GOT3 (cell line): Measurements from ENCODE around the gene TAF9B.
"Not testable (repeated sequence)": the region's sequence is repeated elsewhere in the genome, so short reads cannot be mapped to it uniquely, and the experiment has no call there.

Experiments
- DNase-seq: peaks from one replicate; lab custom pipeline; 2025; ENCODE audit warnings: mixed read lengths; lab: John Stamatoyannopoulos, UW

Gene TAF9B

GRCh38 chrX:78139160-78140123, at the start of gene TAF9B:
Gene TAF9B (minus strand): TSS chrX:78139650. CDS start chrX:78139611, 39 bp downstream.
- DNase-seq = peak; percentile 39

GRCh38 chrX:78182881-78183280, 43.4 kb upstream of the TAF9B start:
- DNase-seq = no peak

DNA sequence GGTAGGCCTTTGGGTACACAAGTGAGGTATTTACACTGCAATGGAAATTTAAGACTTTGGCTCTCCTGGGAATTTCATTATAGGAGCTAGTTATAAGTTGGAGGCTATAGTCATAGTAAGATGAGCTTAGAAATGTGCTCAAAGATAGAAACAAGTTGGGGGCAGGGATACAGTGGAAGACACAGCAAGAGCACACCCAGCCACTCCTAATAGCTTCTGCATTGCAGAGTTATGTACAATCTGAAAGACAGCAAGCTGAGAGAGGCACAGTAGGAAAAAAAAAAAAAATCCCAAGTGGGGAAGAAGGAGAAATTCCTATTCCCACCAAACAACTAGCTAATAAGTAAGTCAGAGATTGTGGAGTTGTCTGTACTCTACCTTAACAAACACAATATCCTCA, 41.9 kb upstream of the TAF9B start:
- DNase-seq = no peak

- no peak for DNase-seq
These were observed 28.6 kb upstream of the TAF9B start for GRCh38 chrX:78168065-78168464.

DNA sequence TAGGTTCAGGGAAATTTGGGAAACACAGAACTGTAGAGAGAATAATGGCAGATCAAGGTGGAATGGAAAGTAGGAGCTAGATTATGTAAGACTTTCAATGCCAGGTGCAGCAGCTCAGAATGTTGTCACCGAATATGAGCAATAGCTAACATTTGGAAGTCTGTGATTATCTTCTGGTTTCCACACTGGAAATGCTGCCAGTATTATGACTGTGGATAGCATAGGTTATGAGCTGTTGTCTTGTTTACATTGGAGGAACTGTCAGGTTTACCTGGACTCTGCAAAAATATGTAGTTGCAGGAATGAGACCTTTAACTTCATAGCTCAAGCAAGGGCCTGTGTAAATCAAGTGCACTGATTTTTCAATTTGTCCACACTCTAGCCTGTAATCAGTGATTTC, 26.0 kb upstream of the TAF9B start:
- DNase-seq = no peak

DNA sequence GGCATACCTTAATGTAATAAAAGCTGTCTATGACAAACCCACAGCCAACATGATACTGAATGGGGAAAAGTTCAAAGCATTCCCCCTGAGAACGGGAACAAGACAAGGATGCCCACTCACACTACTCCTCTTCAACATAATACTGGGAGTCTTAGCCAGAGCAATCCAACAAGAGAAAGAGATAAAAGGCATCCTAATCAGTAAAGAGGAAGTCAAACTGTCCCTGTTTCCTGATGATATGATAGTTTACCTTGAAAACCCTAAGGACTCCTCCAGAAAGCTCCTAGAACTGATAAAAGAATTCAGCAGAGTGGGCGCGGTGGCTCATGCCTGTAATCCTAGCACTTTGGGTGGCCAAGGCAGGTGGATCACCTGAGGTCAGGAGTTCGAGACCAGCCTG, 23.7 kb upstream of the TAF9B start:
- DNase-seq = not testable (repeated sequence)

DNA sequence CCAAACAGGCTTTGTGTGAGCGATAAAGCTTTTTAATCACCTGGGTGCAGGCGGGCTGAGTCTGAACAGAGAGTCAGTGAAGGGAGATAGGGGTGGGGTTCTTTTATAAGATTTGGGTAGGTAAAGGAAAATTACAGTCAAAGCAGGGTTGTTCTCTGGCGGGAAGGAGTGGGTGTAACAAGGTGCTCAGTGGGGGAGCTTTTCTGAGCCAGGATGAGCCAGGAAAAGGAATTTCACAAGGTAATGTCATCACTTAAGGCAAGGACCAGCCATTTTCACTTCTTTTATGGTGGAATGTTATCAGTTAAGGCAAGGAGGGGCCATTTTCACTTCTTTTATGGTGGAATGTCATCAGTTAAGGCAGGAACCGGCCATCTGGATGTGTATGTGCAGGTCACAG, 21.3 kb upstream of the TAF9B start:
- DNase-seq = not testable (repeated sequence)

DNA sequence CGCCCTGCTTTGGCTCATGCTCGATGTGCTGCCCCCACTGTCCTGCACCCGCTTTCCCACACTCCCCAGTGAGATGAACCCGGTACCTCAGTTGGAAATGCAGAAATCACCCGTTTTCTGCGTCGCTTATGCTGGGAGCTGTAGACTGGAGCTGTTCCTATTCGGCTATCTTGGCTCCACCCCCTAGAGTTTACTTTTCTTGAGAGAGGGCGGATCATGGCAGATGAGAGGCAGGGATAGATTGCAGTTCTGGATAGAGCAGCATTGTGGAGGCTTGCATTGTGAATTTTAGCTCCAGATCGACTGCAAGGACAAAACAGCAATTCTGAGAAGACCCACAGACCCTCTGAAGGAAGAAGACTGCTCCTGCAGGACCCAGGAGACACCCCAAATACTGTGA, 18.4 kb upstream of the TAF9B start:
- DNase-seq = not testable (repeated sequence)

DNA sequence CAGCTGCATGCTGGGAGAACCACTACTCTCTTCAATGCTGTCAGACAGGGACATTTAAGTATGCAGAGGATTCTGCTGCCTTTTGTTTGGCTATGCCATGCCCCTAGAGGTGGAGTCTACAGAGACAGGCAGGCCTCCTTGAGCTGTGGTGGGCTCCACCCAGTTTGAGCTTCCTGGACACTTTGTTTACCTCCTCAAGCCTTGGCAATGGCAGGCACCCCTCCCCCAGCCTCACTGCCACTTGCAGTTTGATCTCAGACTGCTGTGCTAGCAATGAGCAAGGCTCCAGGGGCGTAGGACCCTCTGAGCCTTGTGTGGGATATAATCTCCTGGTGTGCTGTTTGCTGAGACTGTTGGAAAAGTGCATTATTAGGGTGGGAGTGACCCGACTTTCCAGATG, 17.9 kb upstream of the TAF9B start:
- not testable (repeated sequence) for DNase-seq

GRCh38 chrX:78147002-78147540, 7.6 kb upstream of the TAF9B start:
- not testable (repeated sequence) for DNase-seq

GRCh38 chrX:78140206-78140605, 756 bp upstream of the TAF9B start:
- no peak for DNase-seq

DNA sequence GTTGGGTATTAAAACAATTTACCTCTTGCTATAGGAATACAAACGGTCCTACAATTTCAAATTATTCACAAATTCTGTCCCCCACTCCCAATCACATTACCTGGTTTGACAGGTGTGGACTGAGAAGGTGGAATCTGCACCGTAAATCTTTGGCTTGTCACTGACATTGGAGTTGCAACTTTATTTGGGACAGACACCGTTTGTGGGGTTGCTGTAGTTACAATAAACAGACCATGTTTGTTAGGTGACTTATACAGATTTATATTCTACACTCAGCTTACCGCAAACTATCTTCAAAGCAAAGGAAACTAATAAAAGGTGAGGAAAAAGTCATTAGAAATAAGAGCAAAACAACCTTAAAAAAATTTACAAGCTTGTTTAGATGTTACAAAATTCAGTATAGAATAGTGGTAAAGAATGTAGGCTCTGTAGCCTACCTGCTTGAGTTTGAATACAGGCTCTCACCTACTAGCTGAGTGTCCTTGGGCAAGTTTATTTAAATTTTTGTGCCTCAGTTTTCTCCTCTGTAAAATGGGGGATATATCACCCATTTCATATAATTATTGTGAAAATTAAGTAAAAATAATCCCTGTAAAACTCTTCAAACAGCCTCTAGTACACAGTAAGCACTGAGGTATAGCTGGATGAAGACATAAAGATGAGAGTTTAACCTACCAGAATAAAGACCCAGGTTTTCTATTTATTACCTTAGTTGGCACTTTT, 6.1 kb downstream of the TAF9B start:
- no peak for DNase-seq

GRCh38 chrX:78131117-78131516, 8.3 kb downstream of the TAF9B start:
- no peak for DNase-seq

- DNase-seq = no peak
These were observed 9.1 kb downstream of the TAF9B start for GRCh38 chrX:78130396-78130795.

DNA sequence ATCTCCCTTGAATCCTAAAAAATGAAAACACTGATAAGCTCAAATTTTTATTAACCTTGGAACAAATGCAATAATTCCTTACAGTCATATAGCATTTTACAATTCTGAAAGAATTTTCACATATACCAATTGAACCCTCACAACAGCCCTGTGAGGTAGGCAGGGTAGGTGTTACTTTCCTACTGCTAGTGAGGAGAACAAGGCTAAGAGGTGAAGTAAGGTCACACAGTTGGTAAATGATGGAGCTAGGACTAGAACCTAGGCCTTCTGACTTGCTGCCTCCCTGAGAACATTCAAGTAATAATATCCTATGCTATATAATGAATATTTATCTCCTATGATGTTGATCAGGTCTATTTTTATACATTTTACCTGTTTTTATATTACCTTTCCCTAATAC, 9.7 kb downstream of the TAF9B start:
- no peak for DNase-seq

- DNase-seq = not testable (repeated sequence)
These were observed 13.7 kb downstream of the TAF9B start for GRCh38 chrX:78125781-78126180.

GRCh38 chrX:78125148-78125547, 14.3 kb downstream of the TAF9B start:
- no peak for DNase-seq

GRCh38 chrX:78124307-78124706, 15.1 kb downstream of the TAF9B start:
- DNase-seq = no peak

- DNase-seq = no peak
These were observed 16.3 kb downstream of the TAF9B start for GRCh38 chrX:78123190-78123589.

- no peak for DNase-seq
These were observed 19.8 kb downstream of the TAF9B start for GRCh38 chrX:78119521-78120227.

GRCh38 chrX:78118628-78119027, 20.8 kb downstream of the TAF9B start:
- DNase-seq = no peak

DNA sequence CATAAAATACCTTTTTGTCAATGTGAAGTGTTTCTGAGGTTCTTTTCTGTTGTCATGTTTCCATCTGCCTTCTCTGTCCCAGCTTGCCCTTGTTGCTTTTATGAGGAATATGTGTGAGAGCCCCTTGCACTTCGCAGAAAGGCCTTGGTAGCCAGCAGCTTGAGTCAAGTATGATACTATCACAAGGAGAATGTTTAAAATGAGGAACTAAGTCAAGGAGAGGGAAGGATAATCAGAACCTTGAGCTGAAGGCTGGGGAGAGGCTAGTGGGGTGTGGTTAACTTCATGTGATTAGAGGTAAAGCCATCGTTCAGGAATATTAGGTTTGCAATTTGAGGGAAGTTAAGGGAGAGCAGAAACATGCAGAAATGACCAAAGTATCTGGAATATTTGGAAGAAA, 22.7 kb downstream of the TAF9B start:
- DNase-seq = no peak
